T1000 (cell line): ENCODE results near the gene PTBP2.
"Not testable (repeated sequence)": the region's sequence is repeated elsewhere in the genome, so short reads cannot be mapped to it uniquely, and the experiment has no call there.

Experiments used
- DNase-seq: peaks from one replicate; lab custom pipeline; 2025; ENCODE audit warnings: mixed read lengths; lab: John Stamatoyannopoulos, UW

PTBP2 gene

GRCh38 chr1:96730574-96731298 lies 9.2 kb downstream of the PTBP2 start:
- DNase-seq = no peak

- DNase-seq = no peak
Observed at GRCh38 chr1:96741335-96741734, 19.8 kb downstream of the PTBP2 start.

- DNase-seq = no peak
Observed at GRCh38 chr1:96746440-96747420, 25.1 kb downstream of the PTBP2 start.

- DNase-seq = no peak
Observed at GRCh38 chr1:96747565-96747964, 26.0 kb downstream of the PTBP2 start.

GRCh38 chr1:96748078-96748477 lies 26.5 kb downstream of the PTBP2 start:
- DNase-seq = no peak

GRCh38 chr1:96749618-96750017 lies 28.0 kb downstream of the PTBP2 start:
- no peak for DNase-seq

- DNase-seq = no peak
Observed at GRCh38 chr1:96752394-96752793, 30.8 kb downstream of the PTBP2 start.

GRCh38 chr1:96756789-96757188 lies 35.2 kb downstream of the PTBP2 start:
- DNase-seq = no peak

GRCh38 chr1:96762586-96762985 lies 41.0 kb downstream of the PTBP2 start:
- DNase-seq = not testable (repeated sequence)

- no peak for DNase-seq
Observed at GRCh38 chr1:96763514-96763913, 41.9 kb downstream of the PTBP2 start.

GRCh38 chr1:96764469-96764868 lies 42.9 kb downstream of the PTBP2 start:
- no peak for DNase-seq

GRCh38 chr1:96771847-96772246 lies 50.3 kb downstream of the PTBP2 start:
- no peak for DNase-seq

- DNase-seq = no peak
Observed at GRCh38 chr1:96772349-96772748, 50.8 kb downstream of the PTBP2 start.

GRCh38 chr1:96772972-96773371 lies 51.4 kb downstream of the PTBP2 start:
- DNase-seq = no peak

GRCh38 chr1:96782206-96782605 lies 60.6 kb downstream of the PTBP2 start:
- DNase-seq = no peak

GRCh38 chr1:96782856-96783255 lies 61.3 kb downstream of the PTBP2 start:
- no peak for DNase-seq

GRCh38 chr1:96790599-96790998 lies 69.0 kb downstream of the PTBP2 start:
- no peak for DNase-seq

GRCh38 chr1:96792220-96792619 lies 70.6 kb downstream of the PTBP2 start:
- DNase-seq = no peak

- not testable (repeated sequence) for DNase-seq
Observed at GRCh38 chr1:96801696-96802095, 80.1 kb downstream of the PTBP2 start.

- no peak for DNase-seq
Observed at GRCh38 chr1:96804648-96805047, 83.1 kb downstream of the PTBP2 start.

GRCh38 chr1:96808191-96808590 lies 86.6 kb downstream of the PTBP2 start:
- DNase-seq = no peak

GRCh38 chr1:96815914-96816313 lies 94.3 kb downstream of the PTBP2 start:
- DNase-seq = no peak

- DNase-seq = no peak
Observed at GRCh38 chr1:96820107-96820506, 98.5 kb downstream of the PTBP2 start.
